HEK293 (cell line): ENCODE measurements around the gene SESTD1.
A peak's percentile ranks its signal among the peaks of the same experiment; 100 is the strongest.

ENCODE experiments used
- CTCF ChIA-PET: fragments of 350-600 bp; formaldehyde crosslinking; extraction: SDS; loops from one replicate; lab custom pipeline; 2021; ENCODE audit warnings: antibody characterized with exemption; lab: Yijun Ruan, JAX
- POLR2A ChIA-PET: fragments of 300-600 bp; formaldehyde crosslinking; extraction: SDS; loops from one replicate; lab custom pipeline; 2020; ENCODE audit warnings: antibody characterized with exemption, inconsistent platforms; lab: Yijun Ruan, JAX
- H3K27ac ChIP-seq: fragments of 200-500 bp; sonication (Bioruptor generic); 2 replicates; pipeline ENCODE4 v1.5.1; 2014; ENCODE audit warnings: low read depth, low read length, control low read depth, inconsistent platforms; ENCODE audit errors: extremely low read depth
- H3K36me3 ChIP-seq, 2 experiments: fragments of 200-500 bp in 1 of 2; sonication (Bioruptor generic) in 1 of 2; 1 replicate in 1 of 2; 2 replicates in 1 of 2; pipeline ENCODE4 v1.5.1; 2014 to 2017; ENCODE audit warnings: inconsistent platforms in 2 of 2, low read length in 2 of 2; ENCODE audit not compliant: control insufficient read depth in 2 of 2, insufficient read depth in 1 of 2
- H3K4me1 ChIP-seq: fragments of 200-500 bp; sonication (Bioruptor generic); 2 replicates; pipeline ENCODE4 v1.5.1; 2014; ENCODE audit warnings: mild to moderate bottlenecking, low read length, inconsistent platforms; ENCODE audit not compliant: control insufficient read depth, insufficient read depth
- H3K4me3 ChIP-seq: 2 replicates; pipeline ENCODE4 v1.5.1; 2011; ENCODE audit warnings: low read depth, mild to moderate bottlenecking, control low read depth, low read length, moderate library complexity
- H3K9me3 ChIP-seq: fragments of 200-500 bp; sonication (Bioruptor generic); 2 replicates; pipeline ENCODE4 v1.5.1; 2014; ENCODE audit warnings: low read depth, low read length, inconsistent platforms; ENCODE audit not compliant: control insufficient read depth, insufficient read depth
- GFI1B ChIP-seq: fragments of 450-650 bp; formaldehyde crosslinking; IDR thresholded peaks from 2 replicates; pipeline ENCODE4 v1.5.1; 2016; ENCODE audit warnings: missing biosample characterization, missing genetic modification characterization
- GLI2 ChIP-seq: fragments of 450-650 bp; formaldehyde crosslinking; IDR thresholded peaks from 2 replicates; pipeline ENCODE4; 2017; ENCODE audit warnings: missing biosample characterization, missing genetic modification characterization, low read depth, borderline replicate concordance
- HOXA7 ChIP-seq: sonication (generic); formaldehyde crosslinking; IDR thresholded peaks from 2 replicates; pipeline ENCODE4 v1.8.1; 2022; ENCODE audit warnings: missing genetic modification reagents, borderline replicate concordance
- KLF10 ChIP-seq: fragments of 450-650 bp; IDR thresholded peaks from 2 replicates; pipeline ENCODE4 v1.5.1; 2018; ENCODE audit warnings: missing biosample characterization, mild to moderate bottlenecking, missing genetic modification characterization
- MEIS1 ChIP-seq: sonication (generic); formaldehyde crosslinking; IDR thresholded peaks from 2 replicates; pipeline ENCODE4 v1.8.1; 2022; ENCODE audit warnings: missing genetic modification reagents, mild to moderate bottlenecking, borderline replicate concordance
- OVOL3 ChIP-seq: fragments of 450-650 bp; formaldehyde crosslinking; IDR thresholded peaks from 2 replicates; pipeline ENCODE4 v1.5.1; 2016; ENCODE audit warnings: missing biosample characterization, missing genetic modification characterization
- YY2 ChIP-seq: fragments of 450-650 bp; formaldehyde crosslinking; IDR thresholded peaks from 2 replicates; pipeline ENCODE4 v1.5.1; 2016; ENCODE audit warnings: missing biosample characterization, missing genetic modification characterization
- ZFP41 ChIP-seq: fragments of 450-650 bp; formaldehyde crosslinking; IDR thresholded peaks from 2 replicates; pipeline ENCODE4 v1.5.1; 2016; ENCODE audit warnings: missing biosample characterization, missing genetic modification characterization, borderline replicate concordance
- ZNF10 ChIP-seq: fragments of 450-650 bp; formaldehyde crosslinking; IDR thresholded peaks from 2 replicates; pipeline ENCODE4 v1.5.1; 2017; ENCODE audit warnings: missing biosample characterization, missing genetic modification characterization
- ZNF121 ChIP-seq: fragments of 450-650 bp; formaldehyde crosslinking; IDR thresholded peaks from 2 replicates; pipeline ENCODE4 v1.5.1; 2016; ENCODE audit warnings: missing biosample characterization, missing genetic modification characterization
- ZNF155 ChIP-seq: fragments of 450-650 bp; formaldehyde crosslinking; IDR thresholded peaks from 2 replicates; pipeline ENCODE4 v1.5.1; 2016; ENCODE audit warnings: missing biosample characterization, missing genetic modification characterization
- ZNF175 ChIP-seq: fragments of 450-650 bp; formaldehyde crosslinking; IDR thresholded peaks from 2 replicates; pipeline ENCODE4 v1.5.1; 2016; ENCODE audit warnings: missing biosample characterization, missing genetic modification characterization
- ZNF2 ChIP-seq: fragments of 450-650 bp; formaldehyde crosslinking; IDR thresholded peaks from 2 replicates; pipeline ENCODE4 v1.5.1; 2016; ENCODE audit warnings: missing biosample characterization, missing genetic modification characterization
- ZNF473 ChIP-seq: fragments of 450-650 bp; formaldehyde crosslinking; IDR thresholded peaks from 2 replicates; pipeline ENCODE4 v1.5.1; 2017; ENCODE audit warnings: missing biosample characterization, missing genetic modification characterization
- ZNF529 ChIP-seq: fragments of 450-650 bp; formaldehyde crosslinking; IDR thresholded peaks from 2 replicates; pipeline ENCODE4 v1.5.1; 2017; ENCODE audit warnings: missing genetic modification characterization, missing biosample characterization; ENCODE audit not compliant: insufficient replicate concordance
- ZNF549 ChIP-seq: fragments of 450-650 bp; IDR thresholded peaks from 2 replicates; pipeline ENCODE4 v1.5.1; 2018; ENCODE audit warnings: missing biosample characterization, missing genetic modification characterization, mild to moderate bottlenecking, inconsistent platforms, moderate library complexity
- ZNF585B ChIP-seq: fragments of 450-650 bp; formaldehyde crosslinking; IDR thresholded peaks from 2 replicates; pipeline ENCODE4 v1.5.1; 2016; ENCODE audit warnings: missing biosample characterization, missing genetic modification characterization
- ZNF600 ChIP-seq: fragments of 450-650 bp; formaldehyde crosslinking; IDR thresholded peaks from 2 replicates; pipeline ENCODE4 v1.5.1; 2016; ENCODE audit warnings: missing biosample characterization, missing genetic modification characterization
- ZNF624 ChIP-seq: fragments of 450-650 bp; formaldehyde crosslinking; IDR thresholded peaks from 2 replicates; pipeline ENCODE4 v1.5.1; 2017; ENCODE audit warnings: missing biosample characterization, missing genetic modification characterization
- ZNF626 ChIP-seq: fragments of 450-650 bp; sonication (Bioruptor Pico); formaldehyde crosslinking; IDR thresholded peaks from 2 replicates; pipeline ENCODE4 v1.5.1; 2018; ENCODE audit warnings: missing biosample characterization, missing genetic modification characterization, inconsistent platforms
- ZNF654 ChIP-seq: fragments of 450-650 bp; formaldehyde crosslinking; IDR thresholded peaks from 2 replicates; pipeline ENCODE4 v1.5.1; 2016; ENCODE audit warnings: low read depth, missing biosample characterization, missing genetic modification characterization
- ZNF76 ChIP-seq: fragments of 450-650 bp; formaldehyde crosslinking; IDR thresholded peaks from 2 replicates; pipeline ENCODE4; 2016; ENCODE audit warnings: low read depth, missing biosample characterization, missing genetic modification characterization, borderline replicate concordance
- ZNF768 ChIP-seq: fragments of 450-650 bp; formaldehyde crosslinking; IDR thresholded peaks from 2 replicates; pipeline ENCODE4 v1.5.1; 2018; ENCODE audit warnings: missing biosample characterization, mild to moderate bottlenecking, missing genetic modification characterization
- TF ChIP-seq, protein P1 (sequence below): fragments of 450-650 bp; formaldehyde crosslinking; IDR thresholded peaks from 2 replicates; pipeline ENCODE4 v1.5.1; 2017; ENCODE audit warnings: missing biosample characterization, missing genetic modification characterization
- TF ChIP-seq, protein P2 (sequence below): fragments of 450-650 bp; formaldehyde crosslinking; IDR thresholded peaks from 2 replicates; pipeline ENCODE4 v1.5.1; 2016; ENCODE audit warnings: missing biosample characterization, missing genetic modification characterization
- TF ChIP-seq, protein P3 (sequence below): fragments of 450-650 bp; formaldehyde crosslinking; IDR thresholded peaks from 2 replicates; pipeline ENCODE4 v1.5.1; 2016; ENCODE audit warnings: missing biosample characterization, missing genetic modification characterization, borderline replicate concordance
- TF ChIP-seq, protein P4 (sequence below): fragments of 450-650 bp; formaldehyde crosslinking; IDR thresholded peaks from 2 replicates; pipeline ENCODE4 v1.5.1; 2016; ENCODE audit warnings: missing biosample characterization, missing genetic modification characterization
- TF ChIP-seq, protein P5 (sequence below): fragments of 450-650 bp; IDR thresholded peaks from 2 replicates; pipeline ENCODE4 v1.5.1; 2018; ENCODE audit warnings: missing biosample characterization, missing genetic modification characterization

The SESTD1 gene

DNA sequence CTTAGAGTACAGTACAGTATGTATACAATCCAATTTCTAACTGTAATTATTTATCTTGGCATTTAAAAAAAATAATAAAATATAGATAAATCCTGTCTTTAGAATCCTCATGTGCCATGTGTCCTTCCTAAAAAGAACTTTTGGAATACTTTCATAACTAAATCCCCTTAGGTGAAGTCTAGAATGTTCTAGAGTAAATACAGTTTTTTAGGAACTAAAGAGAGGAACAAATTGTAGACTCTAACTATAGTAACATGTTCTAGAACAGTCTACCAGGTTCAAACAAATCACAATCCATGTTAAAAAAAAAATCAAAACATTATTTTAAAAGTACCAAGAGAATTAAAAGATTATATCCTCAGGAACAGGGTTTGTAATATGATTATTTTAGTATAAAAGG is 134.1 kb downstream of the SESTD1 start:
- POLR2A ChIA-PET = no interaction called here
- TF ChIP-seq GLI2 (tag by site-specific recombination) (no peak), MEIS1 (CRISPR knock-in tag) (no peak), ZNF175 (tag by site-specific recombination) (no peak), ZNF768 (no peak), ZNF600 (tag by site-specific recombination) (no peak), ZNF121 (tag by site-specific recombination) (no peak), YY2 (no peak), ZNF76 (tag by site-specific recombination) (no peak), ZNF585B (tag by site-specific recombination) (no peak), ZNF2 (tag by site-specific recombination) (no peak), ZNF626 (no peak), ZNF473 (tag by site-specific recombination) (no peak), ZNF529 (tag by site-specific recombination) (no peak), ZFP41 (tag by site-specific recombination) (no peak), ZNF155 (tag by site-specific recombination) (no peak), ZNF654 (tag by site-specific recombination) (no peak)
- TF ChIP-seq, protein P1, sequence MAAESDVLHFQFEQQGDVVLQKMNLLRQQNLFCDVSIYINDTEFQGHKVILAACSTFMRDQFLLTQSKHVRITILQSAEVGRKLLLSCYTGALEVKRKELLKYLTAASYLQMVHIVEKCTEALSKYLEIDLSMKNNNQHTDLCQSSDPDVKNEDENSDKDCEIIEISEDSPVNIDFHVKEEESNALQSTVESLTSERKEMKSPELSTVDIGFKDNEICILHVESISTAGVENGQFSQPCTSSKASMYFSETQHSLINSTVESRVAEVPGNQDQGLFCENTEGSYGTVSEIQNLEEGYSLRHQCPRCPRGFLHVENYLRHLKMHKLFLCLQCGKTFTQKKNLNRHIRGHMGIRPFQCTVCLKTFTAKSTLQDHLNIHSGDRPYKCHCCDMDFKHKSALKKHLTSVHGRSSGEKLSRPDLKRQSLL (tag by site-specific recombination) = no peak
- TF ChIP-seq, protein P2, sequence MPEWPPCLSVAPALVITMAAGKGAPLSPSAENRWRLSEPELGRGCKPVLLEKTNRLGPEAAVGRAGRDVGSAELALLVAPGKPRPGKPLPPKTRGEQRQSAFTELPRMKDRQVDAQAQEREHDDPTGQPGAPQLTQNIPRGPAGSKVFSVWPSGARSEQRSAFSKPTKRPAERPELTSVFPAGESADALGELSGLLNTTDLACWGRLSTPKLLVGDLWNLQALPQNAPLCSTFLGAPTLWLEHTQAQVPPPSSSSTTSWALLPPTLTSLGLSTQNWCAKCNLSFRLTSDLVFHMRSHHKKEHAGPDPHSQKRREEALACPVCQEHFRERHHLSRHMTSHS (tag by site-specific recombination) = no peak
- TF ChIP-seq, protein P3, sequence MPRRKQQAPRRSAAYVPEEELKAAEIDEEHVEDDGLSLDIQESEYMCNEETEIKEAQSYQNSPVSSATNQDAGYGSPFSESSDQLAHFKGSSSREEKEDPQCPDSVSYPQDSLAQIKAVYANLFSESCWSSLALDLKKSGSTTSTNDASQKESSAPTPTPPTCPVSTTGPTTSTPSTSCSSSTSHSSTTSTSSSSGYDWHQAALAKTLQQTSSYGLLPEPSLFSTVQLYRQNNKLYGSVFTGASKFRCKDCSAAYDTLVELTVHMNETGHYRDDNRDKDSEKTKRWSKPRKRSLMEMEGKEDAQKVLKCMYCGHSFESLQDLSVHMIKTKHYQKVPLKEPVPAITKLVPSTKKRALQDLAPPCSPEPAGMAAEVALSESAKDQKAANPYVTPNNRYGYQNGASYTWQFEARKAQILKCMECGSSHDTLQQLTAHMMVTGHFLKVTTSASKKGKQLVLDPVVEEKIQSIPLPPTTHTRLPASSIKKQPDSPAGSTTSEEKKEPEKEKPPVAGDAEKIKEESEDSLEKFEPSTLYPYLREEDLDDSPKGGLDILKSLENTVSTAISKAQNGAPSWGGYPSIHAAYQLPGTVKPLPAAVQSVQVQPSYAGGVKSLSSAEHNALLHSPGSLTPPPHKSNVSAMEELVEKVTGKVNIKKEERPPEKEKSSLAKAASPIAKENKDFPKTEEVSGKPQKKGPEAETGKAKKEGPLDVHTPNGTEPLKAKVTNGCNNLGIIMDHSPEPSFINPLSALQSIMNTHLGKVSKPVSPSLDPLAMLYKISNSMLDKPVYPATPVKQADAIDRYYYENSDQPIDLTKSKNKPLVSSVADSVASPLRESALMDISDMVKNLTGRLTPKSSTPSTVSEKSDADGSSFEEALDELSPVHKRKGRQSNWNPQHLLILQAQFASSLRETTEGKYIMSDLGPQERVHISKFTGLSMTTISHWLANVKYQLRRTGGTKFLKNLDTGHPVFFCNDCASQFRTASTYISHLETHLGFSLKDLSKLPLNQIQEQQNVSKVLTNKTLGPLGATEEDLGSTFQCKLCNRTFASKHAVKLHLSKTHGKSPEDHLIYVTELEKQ (tag by site-specific recombination) = no peak

DNA sequence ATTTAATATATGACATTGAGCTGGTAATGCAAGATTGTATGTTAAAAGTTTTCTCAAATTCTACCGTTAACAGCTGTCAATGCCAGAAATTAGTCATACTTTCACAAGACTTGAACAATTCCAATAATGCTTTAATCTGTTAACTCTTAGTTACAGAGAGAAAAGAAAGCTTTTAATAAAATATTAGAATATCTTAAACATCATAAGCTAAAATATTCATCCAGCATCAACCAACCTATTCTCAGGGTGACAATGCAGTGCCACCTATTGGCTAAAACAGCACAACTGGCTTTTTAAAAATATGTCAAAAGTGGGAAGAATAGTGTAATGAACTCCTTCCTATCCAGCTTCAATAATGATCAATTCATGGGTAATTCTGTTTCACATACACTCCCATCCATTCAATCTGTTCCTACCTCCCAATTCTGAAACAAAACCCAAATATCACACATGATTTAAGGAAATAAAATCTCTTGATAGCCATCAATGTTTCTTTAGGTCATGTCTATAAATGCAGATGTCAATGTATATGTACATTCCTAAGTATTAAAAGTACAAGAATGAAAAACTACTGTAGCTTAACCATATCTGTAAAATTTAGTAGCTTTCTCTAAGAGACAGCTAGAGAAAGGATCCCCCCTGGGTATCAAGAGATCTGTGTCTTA is 134.9 kb downstream of the SESTD1 start:
- POLR2A ChIA-PET = no interaction called here
- Histone ChIP-seq H3K9me3 (no peaks in the 10 kb centered on the region), H3K4me1 (no peaks in the 10 kb centered on the region)
- TF ChIP-seq GFI1B (tag by site-specific recombination) (no peak), ZNF549 (tag by site-specific recombination) (no peak), HOXA7 (CRISPR knock-in tag) (no peak), KLF10 (no peak), ZNF175 (tag by site-specific recombination) (no peak), OVOL3 (tag by site-specific recombination) (no peak), YY2 (no peak), ZNF10 (tag by site-specific recombination) (no peak), ZNF624 (no peak)
- TF ChIP-seq, protein P4, sequence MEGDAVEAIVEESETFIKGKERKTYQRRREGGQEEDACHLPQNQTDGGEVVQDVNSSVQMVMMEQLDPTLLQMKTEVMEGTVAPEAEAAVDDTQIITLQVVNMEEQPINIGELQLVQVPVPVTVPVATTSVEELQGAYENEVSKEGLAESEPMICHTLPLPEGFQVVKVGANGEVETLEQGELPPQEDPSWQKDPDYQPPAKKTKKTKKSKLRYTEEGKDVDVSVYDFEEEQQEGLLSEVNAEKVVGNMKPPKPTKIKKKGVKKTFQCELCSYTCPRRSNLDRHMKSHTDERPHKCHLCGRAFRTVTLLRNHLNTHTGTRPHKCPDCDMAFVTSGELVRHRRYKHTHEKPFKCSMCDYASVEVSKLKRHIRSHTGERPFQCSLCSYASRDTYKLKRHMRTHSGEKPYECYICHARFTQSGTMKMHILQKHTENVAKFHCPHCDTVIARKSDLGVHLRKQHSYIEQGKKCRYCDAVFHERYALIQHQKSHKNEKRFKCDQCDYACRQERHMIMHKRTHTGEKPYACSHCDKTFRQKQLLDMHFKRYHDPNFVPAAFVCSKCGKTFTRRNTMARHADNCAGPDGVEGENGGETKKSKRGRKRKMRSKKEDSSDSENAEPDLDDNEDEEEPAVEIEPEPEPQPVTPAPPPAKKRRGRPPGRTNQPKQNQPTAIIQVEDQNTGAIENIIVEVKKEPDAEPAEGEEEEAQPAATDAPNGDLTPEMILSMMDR = peak; percentile 29
- TF ChIP-seq, protein P5, sequence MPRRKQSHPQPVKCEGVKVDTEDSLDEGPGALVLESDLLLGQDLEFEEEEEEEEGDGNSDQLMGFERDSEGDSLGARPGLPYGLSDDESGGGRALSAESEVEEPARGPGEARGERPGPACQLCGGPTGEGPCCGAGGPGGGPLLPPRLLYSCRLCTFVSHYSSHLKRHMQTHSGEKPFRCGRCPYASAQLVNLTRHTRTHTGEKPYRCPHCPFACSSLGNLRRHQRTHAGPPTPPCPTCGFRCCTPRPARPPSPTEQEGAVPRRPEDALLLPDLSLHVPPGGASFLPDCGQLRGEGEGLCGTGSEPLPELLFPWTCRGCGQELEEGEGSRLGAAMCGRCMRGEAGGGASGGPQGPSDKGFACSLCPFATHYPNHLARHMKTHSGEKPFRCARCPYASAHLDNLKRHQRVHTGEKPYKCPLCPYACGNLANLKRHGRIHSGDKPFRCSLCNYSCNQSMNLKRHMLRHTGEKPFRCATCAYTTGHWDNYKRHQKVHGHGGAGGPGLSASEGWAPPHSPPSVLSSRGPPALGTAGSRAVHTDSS = no peak

More for the DNA sequence above, 134.1 kb downstream of the SESTD1 start:
- H3K4me1 ChIP-seq = no peaks in the 10 kb centered on the region
- no peaks in the 10 kb centered on the region; a peak in 2 of 3 replicates for H3K36me3 ChIP-seq
- CTCF ChIA-PET = interaction anchor here (0.9 to 2.3 kb wide), 10 partner anchors 9 to 369 kb away, joined by 3 to 18 read pairs (median 6); no protein-coding TSS in a partner anchor
- no peak overlapping the region for H3K27ac ChIP-seq
- no peaks in the 10 kb centered on the region for H3K9me3 ChIP-seq
- H3K4me3 ChIP-seq = no peak overlapping the region

More for the DNA sequence above, 134.9 kb downstream of the SESTD1 start:
- no peak overlapping the region for H3K4me3 ChIP-seq
- CTCF ChIA-PET = interaction anchor here (0.6 to 2.3 kb wide), 28 partner anchors 9 to 368 kb away, joined by 3 to 18 read pairs (median 4); no protein-coding TSS in a partner anchor
- H3K27ac ChIP-seq = no peak overlapping the region
- H3K36me3 ChIP-seq = no peaks in the 10 kb centered on the region; a peak in 2 of 3 replicates
